H1 (cell line): ENCODE results near the gene SV2C.

Experiments
- BACH1 ChIP-seq: IDR thresholded peaks from 2 replicates; pipeline ENCODE4 v1.6.1; 2012; ENCODE audit warnings: low read length, improper control_type of control experiment
- BCL11A ChIP-seq, 2 experiments: IDR thresholded peaks; one replicate each; pipeline ENCODE4 v1.6.1; 2011; ENCODE audit warnings: low read depth in 2 of 2, low read length in 2 of 2, mild to moderate bottlenecking in 2 of 2
- EZH2 ChIP-seq: fragments of 200-600 bp; sonication (generic); IDR thresholded peaks from 2 replicates; pipeline ENCODE4 v1.7.1; 2012; ENCODE audit warnings: low read depth, mild to moderate bottlenecking, moderate library complexity, low read length, inconsistent platforms; ENCODE audit not compliant: severe bottlenecking
- GABPA ChIP-seq: IDR thresholded peaks from 2 replicates; pipeline ENCODE4 v1.6.1; 2011; ENCODE audit warnings: mild to moderate bottlenecking, low read length, moderate library complexity, borderline replicate concordance; ENCODE audit not compliant: insufficient read depth
- JUND ChIP-seq: IDR thresholded peaks from 2 replicates; pipeline ENCODE4 v1.6.1; 2011; ENCODE audit warnings: mild to moderate bottlenecking, improper control_type of control experiment, low read length
- POLR2A ChIP-seq, 2 experiments: IDR thresholded peaks; 1 replicate in 1 of 2; 2 replicates in 1 of 2; pipeline ENCODE4 v1.6.1; 2011; ENCODE audit warnings: low read depth in 2 of 2, low read length in 2 of 2, mild to moderate bottlenecking in 2 of 2; ENCODE audit errors: control extremely low read depth in 1 of 2
- POLR2AphosphoS5 ChIP-seq: IDR thresholded peaks from 2 replicates; pipeline ENCODE4 v1.6.1; 2011; ENCODE audit warnings: low read depth, low read length
- RAD21 ChIP-seq, 2 experiments: IDR thresholded peaks in 1 of 2; conservative IDR thresholded peaks in 1 of 2; 2 replicates each; pipeline ENCODE4 v1.6.1; 2011; ENCODE audit warnings: low read depth in 2 of 2, low read length in 2 of 2, improper control_type of control experiment in 1 of 2, inconsistent platforms in 1 of 2, mild to moderate bottlenecking in 1 of 2, moderate library complexity in 1 of 2
- RNF2 ChIP-seq: fragments of 200-900, 300-1000 bp; sonication (generic); IDR thresholded peaks from 2 replicates; pipeline ENCODE4 v1.7.1; 2016; ENCODE audit warnings: borderline replicate concordance, low read depth, mild to moderate bottlenecking, antibody characterized with exemption, low read length; ENCODE audit not compliant: poor library complexity, severe bottlenecking; ENCODE audit errors: missing control alignments
- SIRT6 ChIP-seq: IDR thresholded peaks from one replicate; pipeline ENCODE4 v1.7.1; 2012; ENCODE audit warnings: low read length, inconsistent platforms
- SP2 ChIP-seq: IDR thresholded peaks from 2 replicates; pipeline ENCODE4 v1.6.1; 2012; ENCODE audit warnings: mild to moderate bottlenecking, low read length, inconsistent platforms
- TAF1 ChIP-seq: IDR thresholded peaks from 2 replicates; pipeline ENCODE4 v1.6.1; 2011; ENCODE audit warnings: mild to moderate bottlenecking, low read depth, low read length
- TAF7 ChIP-seq: optimal IDR thresholded peaks from 2 replicates; pipeline ENCODE3; 2011; ENCODE audit warnings: low read depth, mild to moderate bottlenecking, inconsistent platforms, low read length, moderate library complexity, borderline replicate concordance
- TF ChIP-seq, protein P1 (sequence below), 3 experiments: IDR thresholded peaks; 1 replicate in 2 of 3; 2 replicates in 1 of 3; pipeline versions ENCODE4 v1.5.1 to v1.6.1; 2011; ENCODE audit warnings: low read length in 3 of 3, mild to moderate bottlenecking in 3 of 3, inconsistent platforms in 2 of 3, low read depth in 1 of 3, moderate library complexity in 1 of 3; ENCODE audit not compliant: insufficient read depth in 1 of 3; ENCODE audit errors: control extremely low read depth in 1 of 3

DNA sequence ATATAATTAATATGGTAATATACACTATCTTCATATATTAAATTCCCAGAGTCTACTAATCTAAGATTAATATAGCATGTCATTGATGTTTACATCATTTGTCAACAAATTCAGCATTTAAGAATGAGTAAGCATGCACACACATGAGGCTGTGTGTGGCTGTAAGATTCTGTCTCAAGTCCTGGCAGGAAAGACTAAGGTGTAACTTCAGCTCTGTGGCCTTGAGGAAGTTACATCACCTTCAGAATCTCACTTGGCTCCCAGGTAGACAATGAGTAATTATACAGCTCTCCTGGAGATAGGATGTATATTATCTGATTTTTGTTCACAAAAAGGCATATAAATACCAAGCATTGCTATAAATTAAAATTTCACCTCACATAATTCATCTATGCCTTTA lies 200.5 kb downstream of the SV2C start:
- TF ChIP-seq, protein P1, sequence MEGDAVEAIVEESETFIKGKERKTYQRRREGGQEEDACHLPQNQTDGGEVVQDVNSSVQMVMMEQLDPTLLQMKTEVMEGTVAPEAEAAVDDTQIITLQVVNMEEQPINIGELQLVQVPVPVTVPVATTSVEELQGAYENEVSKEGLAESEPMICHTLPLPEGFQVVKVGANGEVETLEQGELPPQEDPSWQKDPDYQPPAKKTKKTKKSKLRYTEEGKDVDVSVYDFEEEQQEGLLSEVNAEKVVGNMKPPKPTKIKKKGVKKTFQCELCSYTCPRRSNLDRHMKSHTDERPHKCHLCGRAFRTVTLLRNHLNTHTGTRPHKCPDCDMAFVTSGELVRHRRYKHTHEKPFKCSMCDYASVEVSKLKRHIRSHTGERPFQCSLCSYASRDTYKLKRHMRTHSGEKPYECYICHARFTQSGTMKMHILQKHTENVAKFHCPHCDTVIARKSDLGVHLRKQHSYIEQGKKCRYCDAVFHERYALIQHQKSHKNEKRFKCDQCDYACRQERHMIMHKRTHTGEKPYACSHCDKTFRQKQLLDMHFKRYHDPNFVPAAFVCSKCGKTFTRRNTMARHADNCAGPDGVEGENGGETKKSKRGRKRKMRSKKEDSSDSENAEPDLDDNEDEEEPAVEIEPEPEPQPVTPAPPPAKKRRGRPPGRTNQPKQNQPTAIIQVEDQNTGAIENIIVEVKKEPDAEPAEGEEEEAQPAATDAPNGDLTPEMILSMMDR (IDR thresholded peaks at IDR 0.05; ENCODE audit: control extremely low read depth in 1 of 3, insufficient read depth in 1 of 3, low read depth in 1 of 3, low read length in 3 of 3): no peak
- TF ChIP-seq TAF1 (no peak), SIRT6 (no peak), JUND (no peak), RNF2 (no peak), SP2 (no peak), POLR2A (IDR thresholded peaks at IDR 0.05; ENCODE audit: control extremely low read depth in 1 of 2, low read depth in 2 of 2, low read length in 2 of 2) (no peak), POLR2AphosphoS5 (no peak), GABPA (no peak), RAD21 (IDR thresholded peaks at IDR 0.05 in 1 of 2, conservative IDR thresholded peaks at IDR 0.05 in 1 of 2; ENCODE audit: low read depth in 2 of 2, low read length in 2 of 2) (no peak), EZH2 (no peak), BCL11A (IDR thresholded peaks at IDR 0.05; ENCODE audit: low read depth in 2 of 2, low read length in 2 of 2) (no peak), BACH1 (no peak), TAF7 (no peak)
